GM19043 (cell line): ENCODE measurements around the gene NLGN1.

ENCODE experiments used
- ATAC-seq: cut with Tn5 transposase; IDR thresholded peaks from one replicate; pipeline ENCODE4 v1.9.1; 2021; ENCODE audit warnings: low read depth; ENCODE audit not compliant: unreplicated experiment

Gene NLGN1

DNA sequence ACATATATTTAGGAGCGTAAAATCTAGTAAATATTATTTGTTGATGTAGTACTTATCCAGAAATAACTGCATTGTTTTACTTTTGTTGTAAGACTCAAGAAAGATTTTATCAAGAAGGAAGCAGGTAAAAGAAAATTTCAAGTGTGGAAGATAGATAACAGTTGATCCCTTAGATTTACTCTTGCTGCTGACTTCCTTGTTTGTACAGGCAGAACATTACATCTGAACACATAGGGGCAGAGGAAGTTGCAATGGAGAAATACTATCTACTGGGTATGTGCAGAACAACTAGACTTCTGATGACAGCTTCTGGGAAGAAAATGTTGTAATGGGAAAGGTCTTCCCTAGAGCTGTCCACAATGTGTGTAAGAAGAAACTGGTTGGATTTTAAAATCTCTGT lies 350.6 kb downstream of the NLGN1 start:
- no peak for ATAC-seq

DNA sequence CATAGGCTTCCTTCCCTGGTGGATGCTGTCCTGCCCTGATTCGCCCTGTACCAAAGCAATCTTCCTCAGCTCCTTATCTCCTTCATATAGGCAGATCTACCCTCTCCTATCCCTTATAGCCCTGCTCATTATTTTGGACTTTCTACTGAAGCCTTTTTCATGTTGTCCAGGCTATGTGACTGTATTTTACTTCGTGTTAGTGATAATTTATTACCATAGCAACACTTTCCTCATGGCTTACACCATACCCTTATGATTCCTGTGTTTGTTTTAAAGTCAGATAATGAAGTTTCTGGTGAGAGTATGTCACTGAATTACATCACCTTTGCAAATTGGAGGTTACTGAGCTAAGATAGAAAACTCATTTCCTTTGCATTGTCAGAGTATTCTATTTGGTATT lies 352.6 kb downstream of the NLGN1 start:
- no peak for ATAC-seq

DNA sequence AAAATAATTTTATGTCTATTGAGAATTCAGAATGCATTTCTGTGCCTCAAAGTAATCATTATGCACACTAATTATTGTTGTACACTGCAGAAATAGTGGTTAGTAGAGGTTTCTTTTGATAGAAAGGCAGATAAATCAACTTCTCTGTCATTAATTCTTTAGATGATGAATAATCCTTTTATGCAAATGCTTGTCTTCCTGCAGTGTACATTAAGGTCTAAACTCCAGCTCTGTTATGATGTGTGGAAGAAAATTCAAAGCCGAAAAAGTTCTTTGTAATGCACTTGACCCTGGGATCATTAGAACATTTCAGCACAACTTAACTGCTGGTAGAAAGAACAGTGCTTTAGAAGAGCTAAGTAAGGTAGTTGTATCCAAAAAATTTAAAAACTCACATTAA lies 353.0 kb downstream of the NLGN1 start:
- ATAC-seq = no peak

DNA sequence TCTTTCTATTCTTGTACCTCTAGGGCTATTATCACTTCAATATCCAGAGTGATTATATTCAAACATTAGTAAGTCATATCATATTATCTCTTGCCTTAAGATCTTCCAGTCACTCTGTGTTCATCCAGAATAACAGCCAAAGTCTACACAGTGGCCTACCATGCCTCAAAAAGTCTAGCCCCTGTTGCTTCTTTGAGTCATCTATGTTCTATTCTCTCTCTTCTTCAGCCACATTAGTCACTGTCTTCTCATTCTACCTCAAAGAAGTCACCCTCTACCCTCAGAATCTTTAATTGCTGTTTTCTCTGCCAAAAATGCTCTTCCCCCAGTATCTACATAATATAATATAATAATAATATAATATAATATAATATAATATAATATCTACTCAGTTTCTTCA lies 356.0 kb downstream of the NLGN1 start:
- no peak for ATAC-seq

DNA sequence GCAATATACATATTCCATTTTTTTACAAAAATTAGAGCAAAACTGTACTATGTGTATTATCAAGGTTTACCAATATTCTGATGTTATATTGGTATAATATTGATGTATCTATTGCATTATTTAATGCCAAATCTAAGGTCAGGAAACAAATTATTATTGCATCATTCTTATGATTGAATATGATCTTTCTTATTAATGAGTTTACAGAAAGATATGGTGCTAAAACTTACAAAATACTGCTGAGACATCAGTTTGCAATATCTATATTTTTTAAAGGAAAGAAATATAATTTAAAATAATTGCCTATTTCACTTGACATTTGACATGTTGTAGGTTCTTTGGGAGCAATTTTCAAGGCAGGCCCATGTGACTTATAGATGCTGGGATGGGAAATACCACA lies 357.6 kb downstream of the NLGN1 start:
- ATAC-seq = no peak

DNA sequence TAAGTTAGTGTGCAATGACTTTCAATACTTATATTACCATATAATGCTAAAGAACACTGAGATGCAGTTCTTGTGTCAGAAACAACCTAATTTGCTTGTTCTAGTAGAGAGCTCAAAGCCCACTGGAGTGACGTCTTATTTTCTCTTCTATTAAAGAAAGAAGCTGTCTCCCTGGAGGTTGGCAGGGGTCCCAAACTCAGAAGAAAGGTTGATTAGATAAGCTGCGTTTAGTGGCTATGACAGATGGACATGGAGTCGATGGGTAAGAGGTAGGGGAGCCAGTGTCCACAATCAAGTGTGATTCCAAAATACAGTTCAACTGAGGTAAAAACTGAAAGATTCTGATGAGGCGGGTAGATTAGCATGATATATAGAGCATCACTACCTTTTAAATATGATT lies 363.6 kb downstream of the NLGN1 start:
- ATAC-seq = no peak

DNA sequence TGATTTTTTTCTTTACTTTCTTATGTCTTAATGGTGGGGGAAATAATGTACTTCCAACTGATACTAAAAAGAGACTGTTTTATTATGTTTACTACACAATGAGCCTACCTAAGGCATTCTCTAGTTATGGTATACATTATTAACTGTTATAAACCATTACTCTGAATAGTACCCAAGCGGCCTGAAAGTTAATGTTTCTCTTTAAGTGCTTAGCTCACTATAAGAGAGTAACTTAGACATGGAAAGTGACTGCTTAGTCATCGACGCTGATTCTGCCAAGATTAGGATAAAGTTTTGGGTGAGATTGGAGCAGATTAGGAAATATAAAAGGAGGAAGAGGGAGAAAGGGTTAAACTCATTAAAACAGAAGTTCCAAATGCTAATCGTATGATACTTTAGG lies 365.0 kb downstream of the NLGN1 start:
- ATAC-seq = no peak

DNA sequence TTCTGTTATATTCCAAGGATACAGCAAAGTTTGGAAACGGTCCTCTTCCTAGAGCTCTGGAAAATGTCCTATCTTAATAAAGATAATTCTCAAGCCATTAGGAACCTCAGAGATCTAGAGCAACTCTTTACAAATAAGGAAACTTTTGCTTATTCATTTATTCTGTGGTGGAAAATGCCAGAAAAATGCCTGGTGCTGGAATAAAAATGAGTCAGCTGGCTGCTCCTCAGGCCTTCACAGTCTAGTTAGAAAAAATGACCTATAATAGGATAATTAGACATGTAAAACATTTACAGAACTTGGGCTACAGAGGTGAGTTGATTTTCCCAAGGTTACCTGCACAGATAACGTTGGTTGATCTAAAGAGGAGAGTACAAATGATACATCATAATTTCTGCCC lies 372.5 kb downstream of the NLGN1 start:
- no peak for ATAC-seq

DNA sequence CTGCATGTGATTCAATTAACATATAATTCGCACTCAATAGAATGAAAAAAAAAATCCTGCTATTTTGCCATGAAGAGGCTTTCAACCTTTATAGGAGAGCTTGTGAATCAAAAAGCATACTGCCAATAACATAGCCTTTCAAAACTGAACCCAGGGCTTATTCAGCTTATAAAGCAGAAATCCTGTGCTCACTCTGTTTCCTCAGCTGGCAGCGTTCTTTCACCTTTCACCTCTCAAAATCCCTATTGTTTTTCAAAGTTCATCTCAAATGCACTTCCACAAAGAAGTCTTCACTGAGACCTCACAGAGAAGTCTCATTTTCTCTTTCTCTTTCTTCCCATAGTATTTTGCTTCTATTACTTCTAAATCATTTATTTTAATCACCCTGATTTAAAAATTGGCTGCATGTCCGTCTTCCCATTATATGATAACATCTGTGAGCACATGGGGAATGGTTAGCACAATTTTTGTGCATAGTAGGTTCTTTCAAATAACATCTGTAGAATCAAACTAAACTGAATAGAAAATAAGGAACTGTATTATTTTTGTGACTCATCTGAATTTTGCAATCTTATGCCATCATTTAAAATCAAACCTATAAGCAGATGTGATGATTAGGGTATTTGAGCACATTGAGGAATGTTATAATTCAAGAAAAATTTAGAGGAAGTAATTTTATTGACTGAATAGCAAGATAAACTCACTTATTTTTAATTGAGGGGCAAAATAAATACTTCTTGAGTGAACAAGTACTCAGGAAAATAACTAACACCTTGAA lies 373.4 kb downstream of the NLGN1 start:
- no peak for ATAC-seq

DNA sequence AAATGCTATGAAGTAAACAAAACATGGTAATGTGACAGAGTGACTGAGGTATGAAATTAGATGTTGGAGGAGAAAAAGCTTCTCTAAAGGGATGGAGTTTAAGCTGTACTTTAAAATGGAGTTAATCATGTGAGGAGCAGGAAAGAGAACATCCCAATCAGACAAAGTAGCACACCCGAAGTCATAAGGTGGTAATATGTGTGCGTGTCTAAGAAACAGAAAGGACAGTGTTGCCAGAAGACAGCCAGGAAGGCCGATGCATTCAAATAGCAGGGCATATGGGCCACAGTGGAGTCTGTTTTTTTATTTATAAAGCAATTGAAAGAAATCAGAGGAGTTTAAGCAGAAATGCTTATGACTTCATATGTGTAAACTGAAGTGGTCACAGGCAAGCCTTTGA lies 376.3 kb downstream of the NLGN1 start:
- no peak for ATAC-seq

DNA sequence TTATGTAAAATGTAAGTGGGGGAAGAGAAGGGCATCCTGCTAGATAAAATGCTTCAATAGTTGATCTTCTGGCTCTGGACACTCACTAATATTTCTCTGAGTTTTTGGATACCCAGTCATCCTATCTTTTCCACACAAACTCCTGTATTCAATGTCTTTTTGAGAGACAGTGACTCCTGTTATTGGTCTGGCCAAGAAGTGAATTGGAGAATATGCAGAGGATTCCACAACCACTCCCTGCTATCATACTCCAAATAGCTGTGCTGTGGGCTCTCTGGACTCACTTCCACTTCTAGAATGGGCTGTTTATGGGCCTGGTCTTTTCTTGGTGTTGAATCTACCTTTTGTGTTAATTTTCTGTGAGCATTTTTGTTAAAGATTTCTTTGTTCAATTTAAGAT lies 376.8 kb downstream of the NLGN1 start:
- no peak for ATAC-seq

DNA sequence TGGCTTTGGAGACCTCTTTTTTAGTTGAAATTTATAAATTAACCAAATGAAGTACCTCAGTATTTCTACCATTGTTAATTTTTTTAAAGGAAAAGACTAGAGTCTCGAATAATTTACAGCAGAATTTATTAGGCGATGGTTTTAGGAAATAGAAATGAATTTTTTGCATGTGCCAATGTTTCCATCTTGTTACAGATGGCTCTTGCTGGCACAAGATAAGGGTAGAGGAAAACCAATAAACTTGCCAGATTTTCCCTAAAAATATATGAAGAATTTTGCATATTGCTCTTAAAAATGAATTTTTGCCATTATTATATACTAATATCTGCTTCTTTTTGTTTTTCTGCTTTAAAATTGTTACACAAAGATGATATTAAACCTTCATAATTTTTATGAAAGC lies 380.7 kb downstream of the NLGN1 start:
- ATAC-seq = no peak

DNA sequence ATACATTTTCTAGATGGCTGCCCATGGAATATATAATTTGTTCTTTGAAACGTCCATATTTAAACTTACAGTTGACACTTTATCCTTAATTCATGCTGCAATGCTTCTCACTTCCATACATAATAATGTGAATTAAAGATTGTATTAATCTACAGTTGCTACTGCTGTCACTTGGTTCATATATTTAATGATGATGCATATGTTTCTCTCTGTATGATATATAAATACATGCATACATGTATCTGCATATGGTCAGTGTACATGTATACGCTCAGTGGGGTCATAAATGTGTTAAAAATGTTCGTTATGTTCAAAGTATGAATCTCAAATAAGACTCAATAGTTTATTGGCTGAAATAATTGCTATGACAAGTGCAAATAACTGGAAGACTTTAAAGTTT lies 382.5 kb downstream of the NLGN1 start:
- ATAC-seq = no peak

DNA sequence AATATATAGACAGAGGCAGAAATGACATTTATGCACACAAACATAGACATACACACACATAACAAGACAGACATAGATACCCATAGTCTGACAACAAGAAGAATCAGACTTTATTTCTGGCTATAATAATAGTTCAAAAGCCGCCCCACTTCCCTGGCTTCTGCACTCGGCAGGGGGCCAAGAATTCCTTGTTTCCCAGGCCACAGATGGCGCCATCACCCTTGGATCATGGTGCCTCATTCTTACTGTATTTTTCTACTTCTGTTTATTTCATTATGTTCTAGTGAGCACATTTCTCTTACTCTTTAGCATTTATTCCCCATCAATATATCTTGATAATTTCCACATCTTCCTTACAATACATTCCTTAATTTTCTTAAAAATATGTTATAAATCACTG lies 387.5 kb downstream of the NLGN1 start:
- no peak for ATAC-seq

DNA sequence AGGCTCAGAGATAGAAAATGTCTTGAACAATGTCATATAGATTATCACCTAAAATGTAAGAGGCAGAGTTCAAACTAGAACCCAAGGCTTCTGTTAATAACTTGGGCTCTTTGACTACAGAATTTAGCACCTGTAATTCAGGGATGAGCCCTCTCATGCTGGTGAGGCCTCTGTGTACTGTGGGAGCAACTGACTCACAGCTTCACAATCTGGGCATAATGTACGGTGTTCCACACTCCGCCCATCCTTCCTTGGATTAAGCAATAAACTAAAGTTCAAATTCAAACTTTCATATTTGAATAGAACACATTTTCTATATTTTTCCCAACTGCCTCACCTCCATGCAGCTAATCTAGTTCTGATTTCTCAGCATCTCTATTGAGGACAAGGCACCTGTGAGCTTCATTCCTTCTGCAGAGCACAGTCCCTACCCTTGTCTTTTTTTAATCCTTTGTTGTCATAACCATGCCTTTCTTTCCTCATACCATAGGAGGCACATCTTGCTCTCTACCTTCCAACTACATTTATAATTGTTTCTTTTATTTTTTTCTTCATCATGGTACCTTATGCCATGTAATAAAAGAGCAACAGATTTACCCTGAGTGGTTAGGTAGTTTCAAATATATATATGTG lies 392.1 kb downstream of the NLGN1 start:
- ATAC-seq = no peak

DNA sequence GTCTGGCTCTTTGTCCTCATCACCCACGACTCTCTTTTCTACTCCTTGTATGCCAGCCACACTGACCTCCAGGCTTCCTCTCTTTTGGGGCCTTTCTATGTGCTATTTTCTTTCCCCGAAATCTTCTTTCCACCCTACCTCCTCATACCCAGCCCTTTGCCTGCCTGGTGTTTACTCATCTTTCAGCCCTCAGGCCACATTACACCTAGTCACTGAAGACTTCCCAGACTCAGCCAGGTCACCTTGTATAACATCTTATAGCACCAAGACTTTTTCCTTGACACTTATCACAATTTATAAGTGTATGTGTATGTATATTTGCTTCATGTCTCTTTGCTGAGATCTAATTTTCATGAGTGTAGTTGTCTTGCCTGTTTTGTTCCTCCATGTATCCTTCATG lies 396.4 kb downstream of the NLGN1 start:
- no peak for ATAC-seq

DNA sequence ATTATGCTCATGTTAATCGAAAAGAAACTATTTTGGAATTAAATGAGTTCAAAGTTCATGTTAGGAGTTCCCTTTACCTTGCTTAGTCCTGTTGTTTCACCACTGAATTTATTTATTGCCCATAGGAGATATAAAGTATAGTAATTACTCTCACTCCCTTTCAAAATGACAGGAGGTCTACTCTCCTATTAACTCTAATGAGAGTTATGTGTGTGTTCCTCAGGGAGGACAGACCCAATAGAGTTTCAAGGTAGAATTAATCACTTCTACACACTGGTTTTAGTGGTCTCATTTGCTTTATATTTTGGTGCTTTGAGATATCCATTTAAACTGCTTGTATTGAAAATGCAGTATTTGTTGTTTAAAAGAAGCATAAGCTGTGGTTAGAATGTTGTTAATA lies 398.9 kb downstream of the NLGN1 start:
- no peak for ATAC-seq

DNA sequence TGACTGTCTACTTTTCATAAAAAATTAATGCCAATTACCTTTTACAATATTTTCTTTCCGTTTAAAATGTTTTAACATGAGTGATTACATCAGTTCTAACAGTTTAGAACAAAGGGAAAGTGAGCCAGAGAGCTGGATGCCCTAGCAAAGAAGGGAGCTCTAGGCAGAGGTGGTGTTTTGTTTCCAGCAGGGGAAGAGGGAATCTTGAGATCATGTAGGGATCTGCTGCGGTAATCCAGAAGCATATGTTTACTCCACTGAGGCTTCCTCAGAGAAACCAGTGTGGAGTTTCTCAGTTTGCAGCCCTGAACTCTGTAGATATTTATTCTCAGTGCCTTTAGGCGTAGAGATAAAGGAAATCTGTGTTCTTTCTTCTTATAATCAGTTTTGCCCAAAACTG lies 399.3 kb downstream of the NLGN1 start:
- ATAC-seq = no peak

DNA sequence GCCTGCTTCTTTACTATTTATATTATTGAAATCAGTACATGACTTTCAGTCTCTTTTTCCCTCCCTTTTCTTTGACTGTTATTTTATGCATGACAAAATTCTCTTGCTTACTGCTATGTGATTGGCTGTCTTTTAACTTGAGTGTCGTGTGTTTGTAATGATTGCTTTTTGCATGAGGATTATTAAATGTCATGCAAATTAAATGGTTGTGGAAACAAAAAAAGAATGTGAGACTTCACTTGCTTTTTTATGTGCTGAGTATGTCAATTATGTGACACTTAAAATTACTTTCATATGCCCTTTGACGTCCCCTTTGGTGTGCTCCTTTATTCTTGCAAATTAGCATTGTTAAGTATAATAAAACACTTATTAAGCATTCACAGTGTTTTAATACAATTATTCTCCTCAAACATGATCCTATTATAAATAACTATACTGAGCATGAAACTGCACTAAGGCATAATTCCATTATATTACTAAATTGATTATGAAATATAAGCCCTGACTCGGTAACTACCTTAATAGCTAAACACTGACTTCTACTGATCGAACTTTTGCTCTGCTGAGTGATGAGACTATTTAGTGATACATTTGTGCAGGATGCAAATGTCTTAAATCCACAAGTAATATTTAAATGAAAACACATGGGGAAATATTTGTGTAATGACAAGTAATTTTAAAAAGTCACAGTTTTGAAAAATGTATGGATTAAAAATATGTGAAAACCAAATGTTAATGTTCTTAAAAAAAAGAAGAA lies 401.7 kb downstream of the NLGN1 start:
- no peak for ATAC-seq

DNA sequence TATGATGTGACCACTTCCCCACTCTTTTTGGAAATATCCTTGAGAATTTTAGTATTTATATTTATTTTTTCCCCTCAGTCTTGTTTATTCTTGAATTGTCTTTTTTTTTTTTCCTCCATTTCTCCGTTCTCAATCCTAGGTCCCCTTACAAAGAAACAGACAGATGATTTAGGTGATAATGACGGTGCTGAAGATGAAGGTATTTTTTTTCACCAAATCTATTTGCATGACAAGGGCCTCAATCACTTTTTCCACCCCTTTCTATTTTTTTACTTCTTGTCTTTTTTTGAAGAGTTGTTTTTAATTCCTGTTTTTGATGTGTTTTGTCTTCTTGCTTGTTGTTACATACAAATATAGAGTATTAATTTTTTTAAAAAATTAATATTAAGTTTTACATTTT lies 402.6 kb downstream of the NLGN1 start:
- no peak for ATAC-seq

DNA sequence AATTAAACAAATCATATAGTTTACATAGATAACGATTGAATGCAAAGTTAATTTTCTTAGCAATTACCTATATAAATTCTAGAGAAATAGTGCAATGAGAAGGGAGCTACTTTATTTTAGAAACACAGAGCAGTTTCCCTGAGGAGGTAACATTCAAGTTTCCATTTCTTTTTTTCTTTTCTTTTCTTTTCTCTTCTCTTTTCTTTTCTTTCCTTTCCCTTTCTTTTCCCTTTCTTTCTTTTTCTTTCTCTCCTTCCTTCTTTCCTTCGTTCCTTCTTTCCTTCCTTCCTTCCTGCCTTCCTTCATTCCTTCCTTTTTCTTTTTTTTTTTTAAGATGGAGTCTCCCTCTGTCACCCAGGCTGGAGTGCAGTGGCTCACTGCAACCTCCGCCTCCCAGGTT lies 417.3 kb downstream of the NLGN1 start:
- ATAC-seq = no peak

DNA sequence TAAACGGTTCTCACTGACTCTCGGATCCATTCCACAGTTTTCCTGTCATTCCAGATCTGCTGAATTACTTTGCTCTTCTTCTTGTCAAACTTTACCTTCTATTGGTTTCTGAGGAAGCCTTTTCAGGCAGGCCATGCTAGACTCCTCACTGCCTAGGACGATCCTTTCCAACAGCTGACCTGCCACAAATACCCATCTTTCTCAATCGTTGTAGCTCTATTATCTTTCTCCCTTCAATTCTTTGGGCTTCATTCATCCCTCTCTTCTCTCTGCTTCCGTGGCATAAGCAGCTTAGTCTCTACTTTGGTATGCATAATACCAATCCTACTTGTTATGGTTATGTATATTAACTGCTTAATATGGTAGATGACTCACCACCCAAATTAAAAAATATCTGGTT lies 421.8 kb downstream of the NLGN1 start:
- no peak for ATAC-seq
